ENCODE data around the gene SYN1. TPM values are rescaled to one million over a fixed set of nuclear protein-coding genes. Genes with fewer than 3 reads are reported as not detected.

Gene SYN1
- total RNA-seq, 1 donor from 2014 or later, result 3.7 TPM

DNA sequence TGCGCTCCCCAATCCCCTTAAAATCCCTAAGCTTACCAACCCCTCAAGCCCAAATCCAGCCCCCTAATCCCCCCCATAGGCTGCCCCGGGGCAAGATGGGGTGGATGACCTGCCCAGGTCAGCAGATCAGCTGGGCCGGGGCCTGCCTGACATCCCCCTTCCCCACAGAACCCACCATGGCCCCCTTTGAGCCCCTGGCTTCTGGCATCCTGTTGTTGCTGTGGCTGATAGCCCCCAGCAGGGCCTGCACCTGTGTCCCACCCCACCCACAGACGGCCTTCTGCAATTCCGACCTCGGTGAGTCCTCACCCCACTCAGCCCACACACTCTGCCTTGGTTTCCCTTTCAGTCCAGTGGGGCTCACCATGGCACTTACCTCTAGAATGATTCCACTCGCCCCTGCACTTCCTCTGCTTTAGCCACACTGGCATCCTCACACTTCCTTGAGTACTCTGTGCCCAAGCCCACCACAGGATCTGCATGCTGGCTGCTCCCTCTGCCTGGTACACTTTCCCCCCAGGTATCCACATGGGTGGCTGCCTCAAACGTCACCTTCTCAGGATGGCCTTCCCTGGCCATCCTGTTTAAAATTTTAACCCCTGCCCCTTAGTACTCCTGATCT, 36.3 kb downstream of the SYN1 start:
- peak overlapping the region; percentile 30 for H3K27ac Mint-ChIP-seq (ENCODE audit: unreplicated experiment)
- peaks cover 42% of the 10 kb centered on the region for H3K4me1 Mint-ChIP-seq (ENCODE audit: low read depth)
- DNase-seq (ENCODE audit: low spot score), result no peak
- H3K36me3 Mint-ChIP-seq (ENCODE audit: low read depth), result peaks cover 4% of the 10 kb centered on the region
- H3K4me3 Mint-ChIP-seq (ENCODE audit: unreplicated experiment), result peak overlapping the region; percentile 67
- no peaks in the 10 kb centered on the region for H3K27me3 Mint-ChIP-seq (ENCODE audit: low read depth)
- no peaks in the 10 kb centered on the region for H3K9me3 Mint-ChIP-seq (ENCODE audit: low read depth)
- TF ChIP-seq, protein P1, sequence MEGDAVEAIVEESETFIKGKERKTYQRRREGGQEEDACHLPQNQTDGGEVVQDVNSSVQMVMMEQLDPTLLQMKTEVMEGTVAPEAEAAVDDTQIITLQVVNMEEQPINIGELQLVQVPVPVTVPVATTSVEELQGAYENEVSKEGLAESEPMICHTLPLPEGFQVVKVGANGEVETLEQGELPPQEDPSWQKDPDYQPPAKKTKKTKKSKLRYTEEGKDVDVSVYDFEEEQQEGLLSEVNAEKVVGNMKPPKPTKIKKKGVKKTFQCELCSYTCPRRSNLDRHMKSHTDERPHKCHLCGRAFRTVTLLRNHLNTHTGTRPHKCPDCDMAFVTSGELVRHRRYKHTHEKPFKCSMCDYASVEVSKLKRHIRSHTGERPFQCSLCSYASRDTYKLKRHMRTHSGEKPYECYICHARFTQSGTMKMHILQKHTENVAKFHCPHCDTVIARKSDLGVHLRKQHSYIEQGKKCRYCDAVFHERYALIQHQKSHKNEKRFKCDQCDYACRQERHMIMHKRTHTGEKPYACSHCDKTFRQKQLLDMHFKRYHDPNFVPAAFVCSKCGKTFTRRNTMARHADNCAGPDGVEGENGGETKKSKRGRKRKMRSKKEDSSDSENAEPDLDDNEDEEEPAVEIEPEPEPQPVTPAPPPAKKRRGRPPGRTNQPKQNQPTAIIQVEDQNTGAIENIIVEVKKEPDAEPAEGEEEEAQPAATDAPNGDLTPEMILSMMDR (IDR thresholded peaks at IDR 0.05), result no peak

DNA sequence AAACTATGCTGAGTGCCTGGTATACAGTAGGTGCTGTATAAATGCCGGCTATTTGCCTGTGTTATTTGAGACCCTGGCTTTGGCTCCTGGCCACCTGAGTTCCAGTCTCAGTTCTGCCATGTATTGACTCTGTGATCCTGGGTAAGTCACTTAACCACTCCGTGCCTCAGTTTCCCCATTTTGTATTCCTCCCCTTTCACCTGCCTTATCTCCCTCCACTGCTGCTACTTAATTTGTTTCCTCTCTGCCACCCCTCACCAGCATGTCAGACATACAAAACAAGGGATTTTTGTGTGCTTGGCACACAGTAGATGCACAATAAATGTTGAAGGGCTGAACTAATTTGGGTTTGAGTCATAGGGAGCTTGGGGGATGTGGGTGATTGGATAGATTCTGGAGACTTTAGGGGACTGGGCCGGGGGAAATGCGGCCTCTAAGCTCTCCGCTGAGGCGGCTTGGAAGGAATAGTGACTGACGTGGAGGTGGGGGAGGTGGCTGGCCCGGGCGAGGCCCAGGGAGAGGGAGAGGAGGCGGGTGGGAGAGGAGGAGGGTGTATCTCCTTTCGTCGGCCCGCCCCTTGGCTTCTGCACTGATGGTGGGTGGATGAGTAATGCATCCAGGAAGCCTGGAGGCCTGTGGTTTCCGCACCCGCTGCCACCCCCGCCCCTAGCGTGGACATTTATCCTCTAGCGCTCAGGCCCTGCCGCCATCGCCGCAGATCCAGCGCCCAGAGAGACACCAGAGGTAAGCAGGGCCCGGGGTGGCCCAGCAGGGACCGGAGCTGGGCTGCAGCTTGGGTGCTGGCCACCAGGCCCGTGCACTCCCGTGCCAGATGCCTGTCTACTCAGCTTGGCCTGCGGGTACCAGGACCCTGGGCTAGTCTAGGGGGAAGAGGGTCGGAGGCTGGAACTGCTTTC, 37.7 kb downstream of the SYN1 start, which contains the start of gene TIMP1:
TSS of gene TIMP1 (plus strand) at position 706 of the 917 bp plus-strand sequence. CDS start 980 bp downstream, outside the sequence.
- Mint-ChIP-seq H3K27ac (ENCODE audit: unreplicated experiment) (peak within 1 kb of the TSS; percentile 83), H3K36me3 (ENCODE audit: low read depth) (peaks cover 4% of the 10 kb centered on the region), H3K4me3 (ENCODE audit: unreplicated experiment) (peak within 1 kb of the TSS; percentile 67), H3K9me3 (ENCODE audit: low read depth) (no peaks in the 10 kb centered on the region), H3K27me3 (ENCODE audit: low read depth) (no peaks in the 10 kb centered on the region), H3K4me1 (ENCODE audit: low read depth) (peaks cover 56% of the 10 kb centered on the region)
- TF ChIP-seq, protein P1 (IDR thresholded peaks at IDR 0.05), result no peak
- DNase-seq (ENCODE audit: low spot score), result peak; percentile 97

DNA sequence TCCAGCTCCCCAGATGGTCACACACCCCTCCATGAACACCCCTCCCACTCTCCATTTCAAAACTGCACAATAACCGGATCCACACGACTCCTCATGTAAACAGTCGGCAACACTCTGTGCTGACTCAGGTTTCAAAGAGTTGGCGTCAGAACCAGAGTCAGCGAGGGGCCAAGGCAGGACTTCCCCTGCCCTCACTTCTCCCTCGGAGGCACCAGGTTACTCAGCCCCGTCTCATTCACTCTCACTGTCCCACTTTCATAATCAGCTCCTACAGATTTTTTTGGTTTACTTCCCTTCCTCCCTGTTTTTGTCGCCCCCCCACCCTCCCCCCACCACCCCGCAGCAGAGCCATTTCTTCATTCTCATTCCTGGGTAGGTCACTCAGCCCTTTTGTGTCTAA, 40.1 kb downstream of the SYN1 start:
- TF ChIP-seq, protein P1 (IDR thresholded peaks at IDR 0.05), result no peak

DNA sequence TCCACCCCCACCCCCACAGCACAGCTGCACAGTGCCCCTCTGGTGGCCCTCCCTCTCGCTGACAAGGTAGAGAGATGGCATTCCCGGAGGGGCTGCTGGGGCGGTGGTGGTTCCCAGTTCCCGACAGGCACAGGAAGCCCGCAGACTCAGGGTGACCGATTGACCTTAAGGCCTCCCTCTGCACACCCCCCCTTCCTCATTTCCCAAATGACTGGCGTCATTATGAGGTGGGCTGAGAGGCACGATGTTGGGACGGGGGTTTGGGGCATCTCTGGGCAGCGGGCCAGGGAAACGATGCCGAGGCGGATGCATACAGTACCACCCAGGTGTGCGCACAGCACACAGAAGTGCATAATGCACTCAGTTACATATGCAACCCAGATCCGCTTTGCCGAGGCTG, 41.0 kb downstream of the SYN1 start:
- no peak overlapping the region for H3K27ac Mint-ChIP-seq (ENCODE audit: unreplicated experiment)
- H3K9me3 Mint-ChIP-seq (ENCODE audit: low read depth), result no peaks in the 10 kb centered on the region
- H3K27me3 Mint-ChIP-seq (ENCODE audit: low read depth), result no peaks in the 10 kb centered on the region
- TF ChIP-seq, protein P1 (IDR thresholded peaks at IDR 0.05), result no peak
- H3K4me3 Mint-ChIP-seq (ENCODE audit: unreplicated experiment), result no peak overlapping the region
- DNase-seq (ENCODE audit: low spot score), result no peak
- H3K36me3 Mint-ChIP-seq (ENCODE audit: low read depth), result no peaks in the 10 kb centered on the region
- H3K4me1 Mint-ChIP-seq (ENCODE audit: low read depth), result peaks cover 44% of the 10 kb centered on the region

More for the DNA sequence above, 40.1 kb downstream of the SYN1 start:
- H3K9me3 Mint-ChIP-seq (ENCODE audit: low read depth), result no peaks in the 10 kb centered on the region
- no peak overlapping the region for H3K4me3 Mint-ChIP-seq (ENCODE audit: unreplicated experiment)
- peak overlapping the region; percentile 71 for H3K27ac Mint-ChIP-seq (ENCODE audit: unreplicated experiment)
- peaks cover 49% of the 10 kb centered on the region for H3K4me1 Mint-ChIP-seq (ENCODE audit: low read depth)
- no peak for DNase-seq (ENCODE audit: low spot score)
- H3K27me3 Mint-ChIP-seq (ENCODE audit: low read depth), result no peaks in the 10 kb centered on the region
- H3K36me3 Mint-ChIP-seq (ENCODE audit: low read depth), result no peaks in the 10 kb centered on the region

DNA sequence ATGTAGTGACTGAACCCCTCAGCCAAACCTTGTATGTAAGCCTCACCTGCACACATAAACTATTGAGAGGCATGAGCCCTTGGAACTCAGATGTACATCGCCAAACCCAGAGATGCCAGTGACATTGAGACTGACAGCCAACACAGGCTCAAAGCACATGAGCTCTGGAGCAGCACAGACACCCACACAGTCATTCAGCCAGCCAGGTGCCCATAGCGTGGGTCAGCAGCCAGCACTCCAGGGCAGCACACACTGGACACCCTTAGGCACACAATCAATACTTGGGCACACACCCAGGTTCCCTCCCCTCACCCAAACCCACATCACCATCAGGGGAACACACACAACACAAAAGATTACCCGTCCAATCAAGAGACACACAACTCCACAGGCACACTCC, 41.8 kb downstream of the SYN1 start:
- Mint-ChIP-seq H3K36me3 (ENCODE audit: low read depth) (no peaks in the 10 kb centered on the region), H3K9me3 (ENCODE audit: low read depth) (no peaks in the 10 kb centered on the region), H3K4me1 (ENCODE audit: low read depth) (peaks cover 44% of the 10 kb centered on the region), H3K27ac (ENCODE audit: unreplicated experiment) (peak overlapping the region; percentile 29), H3K27me3 (ENCODE audit: low read depth) (no peaks in the 10 kb centered on the region), H3K4me3 (ENCODE audit: unreplicated experiment) (no peak overlapping the region)
- TF ChIP-seq, protein P1 (IDR thresholded peaks at IDR 0.05), result no peak
- no peak for DNase-seq (ENCODE audit: low spot score)
